MCF 10A (cell line): Measurements from ENCODE around the gene OLFML2A. TPM values are rescaled to one million over a fixed set of nuclear protein-coding genes. Genes with fewer than 3 reads are reported as not detected.

Source experiments
- BruUV-seq: library from RNA; stranded (reverse); fragments of 400-500 nt; replicated peaks from 2 replicates; lab custom pipeline; 2021; lab: Mats Ljungman, UMichigan
- CTCF ChIA-PET: fragments of 300-600 bp; sonication (Branson Sonifier 250); formaldehyde crosslinking; extraction: SDS; loops from one replicate; lab custom pipeline; 2021; ENCODE audit warnings: antibody characterized with exemption, inconsistent platforms; lab: Yijun Ruan, JAX
- POLR2A ChIA-PET: fragments of 300-600, 350-650 bp; sonication (Branson Sonifier 250); formaldehyde crosslinking; extraction: SDS; loops from one replicate; lab custom pipeline; 2020; ENCODE audit warnings: antibody characterized with exemption, inconsistent platforms; lab: Yijun Ruan, JAX
- DNase-seq: peaks from one replicate; pipeline ENCODE4 v3.0.0-alpha.2; 2018; ENCODE audit not compliant: unreplicated experiment
- H3K27ac Mint-ChIP-seq: one replicate; pipeline ENCODE4 v1.8.0; 2022; ENCODE audit warnings: mild to moderate bottlenecking, low read depth, mixed read lengths; ENCODE audit not compliant: unreplicated experiment
- H3K27me3 Mint-ChIP-seq: one replicate; pipeline ENCODE4 v1.8.0; 2022; ENCODE audit warnings: mixed read lengths; ENCODE audit not compliant: insufficient read depth, unreplicated experiment
- H3K36me3 Mint-ChIP-seq: one replicate; pipeline ENCODE4 v1.8.0; 2022; ENCODE audit warnings: mild to moderate bottlenecking, moderate library complexity, mixed read lengths; ENCODE audit not compliant: insufficient read depth, unreplicated experiment
- H3K4me1 Mint-ChIP-seq: one replicate; pipeline ENCODE4 v1.8.0; 2022; ENCODE audit warnings: mixed read lengths; ENCODE audit not compliant: insufficient read depth, unreplicated experiment
- H3K4me3 Mint-ChIP-seq: one replicate; pipeline ENCODE4 v1.8.0; 2022; ENCODE audit warnings: mild to moderate bottlenecking, moderate library complexity, mixed read lengths; ENCODE audit not compliant: unreplicated experiment
- H3K9me3 Mint-ChIP-seq: one replicate; pipeline ENCODE4 v1.8.0; 2022; ENCODE audit warnings: mixed read lengths; ENCODE audit not compliant: unreplicated experiment
- intact Hi-C: fragments of 100-400 bp; cut with micrococcal nuclease; formaldehyde crosslinking; loops from 2 replicates; pipeline ENCODE4 v1.14.1; 2022
- total RNA-seq: library from RNA; stranded (reverse); gene quantifications from 2 replicates; pipeline ENCODE4 v1.2.3, GENCODE V29; 2022
- TF ChIP-seq, protein P1 (sequence below): fragments of 200-600 bp; IDR thresholded peaks from one replicate; pipeline ENCODE4 v1.8.0; 2022; ENCODE audit warnings: antibody characterized with exemption, mild to moderate bottlenecking; ENCODE audit not compliant: unreplicated experiment

The OLFML2A gene
- total RNA-seq, 1 experiment from 2014 or later: 0.21 TPM

- TF ChIP-seq, protein P1, sequence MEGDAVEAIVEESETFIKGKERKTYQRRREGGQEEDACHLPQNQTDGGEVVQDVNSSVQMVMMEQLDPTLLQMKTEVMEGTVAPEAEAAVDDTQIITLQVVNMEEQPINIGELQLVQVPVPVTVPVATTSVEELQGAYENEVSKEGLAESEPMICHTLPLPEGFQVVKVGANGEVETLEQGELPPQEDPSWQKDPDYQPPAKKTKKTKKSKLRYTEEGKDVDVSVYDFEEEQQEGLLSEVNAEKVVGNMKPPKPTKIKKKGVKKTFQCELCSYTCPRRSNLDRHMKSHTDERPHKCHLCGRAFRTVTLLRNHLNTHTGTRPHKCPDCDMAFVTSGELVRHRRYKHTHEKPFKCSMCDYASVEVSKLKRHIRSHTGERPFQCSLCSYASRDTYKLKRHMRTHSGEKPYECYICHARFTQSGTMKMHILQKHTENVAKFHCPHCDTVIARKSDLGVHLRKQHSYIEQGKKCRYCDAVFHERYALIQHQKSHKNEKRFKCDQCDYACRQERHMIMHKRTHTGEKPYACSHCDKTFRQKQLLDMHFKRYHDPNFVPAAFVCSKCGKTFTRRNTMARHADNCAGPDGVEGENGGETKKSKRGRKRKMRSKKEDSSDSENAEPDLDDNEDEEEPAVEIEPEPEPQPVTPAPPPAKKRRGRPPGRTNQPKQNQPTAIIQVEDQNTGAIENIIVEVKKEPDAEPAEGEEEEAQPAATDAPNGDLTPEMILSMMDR: no peak
- ChIA-PET POLR2A (interaction anchor here (0.6 to 5.8 kb wide), 29 partner anchors 8 to 589 kb away, joined by 3 to 83 read pairs (median 6); partner anchors contain the start of genes ARPC5L, HSPA5, NR6A1 and OLFML2A), CTCF (interaction anchor here (0.5 to 6.0 kb wide), 13 partner anchors 10 to 1653 kb away, joined by 3 to 65 read pairs (median 5); partner anchors contain the start of genes NR6A1, OLFML2A and WDR38)
- BruUV-seq: no TSS peak
- Mint-ChIP-seq H3K4me3 (peak overlapping the region; percentile 15), H3K4me1 (peaks cover 19% of the 10 kb centered on the region), H3K36me3 (no peaks in the 10 kb centered on the region), H3K9me3 (no peaks in the 10 kb centered on the region), H3K27ac (peak overlapping the region; percentile 89), H3K27me3 (no peaks in the 10 kb centered on the region)
- peak; percentile 78 for DNase-seq
- intact Hi-C loops: loop anchor here (1.0 kb wide), 1 partner anchor 17 kb away; no protein-coding TSS in a partner anchor
These were observed 41.7 kb downstream of the OLFML2A start for GRCh38 chr9:124818431-124819281.

- BruUV-seq: no TSS peak
- H3K36me3 Mint-ChIP-seq: no peaks in the 10 kb centered on the region
- no peak for DNase-seq
- H3K4me3 Mint-ChIP-seq: no peak overlapping the region
- peaks cover 10% of the 10 kb centered on the region for H3K4me1 Mint-ChIP-seq
- intact Hi-C loops: no loop called here
- ChIA-PET POLR2A (interaction anchor here (0.6 to 5.8 kb wide), 3 partner anchors 13 to 380 kb away, joined by 3 to 83 read pairs (median 3); partner anchors contain the start of genes ARPC5L and RPL35), CTCF (interaction anchor here (0.6 to 6.0 kb wide), 7 partner anchors 20 to 47 kb away, joined by 3 to 65 read pairs (median 4); partner anchors contain the start of genes NR6A1, OLFML2A and WDR38)
- TF ChIP-seq, protein P1: no peak
- no peaks in the 10 kb centered on the region for H3K9me3 Mint-ChIP-seq
- H3K27ac Mint-ChIP-seq: no peak overlapping the region
- no peaks in the 10 kb centered on the region for H3K27me3 Mint-ChIP-seq
These were observed 44.0 kb downstream of the OLFML2A start for GRCh38 chr9:124820698-124821623.

GRCh38 chr9:124828489-124829333 lies 51.8 kb downstream of the OLFML2A start:
- CTCF ChIA-PET: interaction anchor here (0.7 to 15.9 kb wide), 5 partner anchors 10 to 1657 kb away, joined by 3 to 159 read pairs (median 4); partner anchors contain the start of genes NR6A1, OLFML2A and WDR38
- DNase-seq: no peak
- H3K4me3 Mint-ChIP-seq: no peak overlapping the region
- H3K27ac Mint-ChIP-seq: peak overlapping the region; percentile 18
- POLR2A ChIA-PET: interaction anchor here (1.5 to 2.3 kb wide), 3 partner anchors 10 to 16 kb away, joined by 3 to 17 read pairs (median 7); no protein-coding TSS in a partner anchor
- TF ChIP-seq, protein P1: no peak
- peaks cover 8% of the 10 kb centered on the region for H3K4me1 Mint-ChIP-seq
- intact Hi-C loops: no loop called here
- no peaks in the 10 kb centered on the region for H3K36me3 Mint-ChIP-seq
- peaks cover 5% of the 10 kb centered on the region for H3K9me3 Mint-ChIP-seq
- no peaks in the 10 kb centered on the region for H3K27me3 Mint-ChIP-seq
- BruUV-seq: no TSS peak
